Measurements from ENCODE around the gene IFT88.
"Not testable (repeated sequence)": the region's sequence is repeated elsewhere in the genome, so short reads cannot be mapped to it uniquely, and the experiment has no call there.

The IFT88 gene

GRCh38 chr13:20676213-20676612, 109.3 kb downstream of the IFT88 start:
- H3K4me3 ChIP-seq (ENCODE audit: low read depth, low read length), result no peak overlapping the region
- TF ChIP-seq, protein P1, sequence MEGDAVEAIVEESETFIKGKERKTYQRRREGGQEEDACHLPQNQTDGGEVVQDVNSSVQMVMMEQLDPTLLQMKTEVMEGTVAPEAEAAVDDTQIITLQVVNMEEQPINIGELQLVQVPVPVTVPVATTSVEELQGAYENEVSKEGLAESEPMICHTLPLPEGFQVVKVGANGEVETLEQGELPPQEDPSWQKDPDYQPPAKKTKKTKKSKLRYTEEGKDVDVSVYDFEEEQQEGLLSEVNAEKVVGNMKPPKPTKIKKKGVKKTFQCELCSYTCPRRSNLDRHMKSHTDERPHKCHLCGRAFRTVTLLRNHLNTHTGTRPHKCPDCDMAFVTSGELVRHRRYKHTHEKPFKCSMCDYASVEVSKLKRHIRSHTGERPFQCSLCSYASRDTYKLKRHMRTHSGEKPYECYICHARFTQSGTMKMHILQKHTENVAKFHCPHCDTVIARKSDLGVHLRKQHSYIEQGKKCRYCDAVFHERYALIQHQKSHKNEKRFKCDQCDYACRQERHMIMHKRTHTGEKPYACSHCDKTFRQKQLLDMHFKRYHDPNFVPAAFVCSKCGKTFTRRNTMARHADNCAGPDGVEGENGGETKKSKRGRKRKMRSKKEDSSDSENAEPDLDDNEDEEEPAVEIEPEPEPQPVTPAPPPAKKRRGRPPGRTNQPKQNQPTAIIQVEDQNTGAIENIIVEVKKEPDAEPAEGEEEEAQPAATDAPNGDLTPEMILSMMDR (IDR thresholded peaks at IDR 0.05; ENCODE audit: low read depth, low read length, missing control alignments), result no peak
- DNase-seq (ENCODE audit: low read depth), result no peak

- not testable (repeated sequence) for DNase-seq (ENCODE audit: low read depth); H3K4me3 ChIP-seq (ENCODE audit: low read depth, low read length)
Observed at GRCh38 chr13:20678606-20679005, 111.6 kb downstream of the IFT88 start.

DNA sequence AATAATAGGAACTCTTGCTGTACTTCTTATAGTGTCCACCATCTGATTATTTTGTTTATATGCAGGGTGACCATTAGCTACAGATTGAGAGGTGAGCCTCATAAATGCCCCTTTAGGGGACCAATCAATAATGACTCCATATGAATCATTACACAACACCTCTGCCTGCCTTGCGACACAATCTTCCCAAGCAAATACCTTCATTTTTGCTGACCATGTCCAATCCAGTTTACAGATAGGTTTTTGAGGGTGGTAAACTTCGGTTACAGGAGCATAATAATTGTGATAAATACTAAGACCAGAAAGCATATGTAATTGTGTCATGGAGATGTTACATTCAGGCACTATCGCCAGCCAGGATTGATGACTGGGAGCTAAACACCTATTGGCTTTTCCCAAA, 112.9 kb downstream of the IFT88 start:
- no peak for DNase-seq (ENCODE audit: low read depth)
- H3K4me3 ChIP-seq (ENCODE audit: low read depth, low read length), result no peak overlapping the region
- TF ChIP-seq, protein P1 (IDR thresholded peaks at IDR 0.05; ENCODE audit: low read depth, low read length, missing control alignments), result no peak

GRCh38 chr13:20680416-20681080, 113.6 kb downstream of the IFT88 start:
- H3K4me3 ChIP-seq (ENCODE audit: low read depth, low read length), result no peak overlapping the region
- TF ChIP-seq, protein P1 (IDR thresholded peaks at IDR 0.05; ENCODE audit: low read depth, low read length, missing control alignments), result no peak
- DNase-seq (ENCODE audit: low read depth), result no peak

GRCh38 chr13:20681481-20681880, 114.5 kb downstream of the IFT88 start:
- not testable (repeated sequence) for H3K4me3 ChIP-seq (ENCODE audit: low read depth, low read length); DNase-seq (ENCODE audit: low read depth)

GRCh38 chr13:20682061-20682460, 115.1 kb downstream of the IFT88 start:
- DNase-seq (ENCODE audit: low read depth), result no peak
- no peak overlapping the region for H3K4me3 ChIP-seq (ENCODE audit: low read depth, low read length)
- TF ChIP-seq, protein P1 (IDR thresholded peaks at IDR 0.05; ENCODE audit: low read depth, low read length, missing control alignments), result no peak

GRCh38 chr13:20684041-20684440, 117.1 kb downstream of the IFT88 start:
- no peak for DNase-seq (ENCODE audit: low read depth)
- no peak overlapping the region for H3K4me3 ChIP-seq (ENCODE audit: low read depth, low read length)
- TF ChIP-seq, protein P1 (IDR thresholded peaks at IDR 0.05; ENCODE audit: low read depth, low read length, missing control alignments), result no peak

GRCh38 chr13:20684546-20684945, 117.6 kb downstream of the IFT88 start:
- no peak overlapping the region for H3K4me3 ChIP-seq (ENCODE audit: low read depth, low read length)
- no peak for DNase-seq (ENCODE audit: low read depth)
- TF ChIP-seq, protein P1 (IDR thresholded peaks at IDR 0.05; ENCODE audit: low read depth, low read length, missing control alignments), result no peak
